GM12874 (cell line): ENCODE measurements around the gene HK2.

Experiments
- TF ChIP-seq, protein P1 (sequence below): IDR thresholded peaks from 2 replicates; pipeline ENCODE4 v1.5.1; 2011; ENCODE audit warnings: low read depth, mild to moderate bottlenecking, control low read depth, low read length, moderate library complexity; ENCODE audit not compliant: insufficient read depth

Gene HK2

DNA sequence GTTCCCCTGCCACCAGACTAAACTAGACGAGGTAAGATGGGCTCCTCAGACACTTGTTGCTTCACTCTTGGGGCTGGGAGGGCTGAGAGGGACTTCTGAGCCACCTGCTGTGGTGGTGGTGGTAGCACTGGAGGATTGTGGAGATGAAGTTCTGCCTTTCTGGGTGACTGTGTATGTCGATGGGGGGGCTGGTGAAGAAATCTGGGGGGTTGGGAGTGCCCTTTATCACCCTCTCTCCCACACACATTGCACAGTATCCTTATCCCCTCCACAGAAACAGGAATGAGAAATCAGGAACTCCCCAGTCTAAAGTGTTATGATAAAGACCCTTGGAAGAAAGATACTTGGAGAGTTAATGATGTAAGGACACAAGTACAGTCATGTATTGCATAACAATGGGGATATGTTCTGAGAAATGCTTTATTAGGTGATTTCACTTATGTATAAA lies 38.5 kb downstream of the HK2 start:
- TF ChIP-seq, protein P1, sequence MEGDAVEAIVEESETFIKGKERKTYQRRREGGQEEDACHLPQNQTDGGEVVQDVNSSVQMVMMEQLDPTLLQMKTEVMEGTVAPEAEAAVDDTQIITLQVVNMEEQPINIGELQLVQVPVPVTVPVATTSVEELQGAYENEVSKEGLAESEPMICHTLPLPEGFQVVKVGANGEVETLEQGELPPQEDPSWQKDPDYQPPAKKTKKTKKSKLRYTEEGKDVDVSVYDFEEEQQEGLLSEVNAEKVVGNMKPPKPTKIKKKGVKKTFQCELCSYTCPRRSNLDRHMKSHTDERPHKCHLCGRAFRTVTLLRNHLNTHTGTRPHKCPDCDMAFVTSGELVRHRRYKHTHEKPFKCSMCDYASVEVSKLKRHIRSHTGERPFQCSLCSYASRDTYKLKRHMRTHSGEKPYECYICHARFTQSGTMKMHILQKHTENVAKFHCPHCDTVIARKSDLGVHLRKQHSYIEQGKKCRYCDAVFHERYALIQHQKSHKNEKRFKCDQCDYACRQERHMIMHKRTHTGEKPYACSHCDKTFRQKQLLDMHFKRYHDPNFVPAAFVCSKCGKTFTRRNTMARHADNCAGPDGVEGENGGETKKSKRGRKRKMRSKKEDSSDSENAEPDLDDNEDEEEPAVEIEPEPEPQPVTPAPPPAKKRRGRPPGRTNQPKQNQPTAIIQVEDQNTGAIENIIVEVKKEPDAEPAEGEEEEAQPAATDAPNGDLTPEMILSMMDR: no peak

DNA sequence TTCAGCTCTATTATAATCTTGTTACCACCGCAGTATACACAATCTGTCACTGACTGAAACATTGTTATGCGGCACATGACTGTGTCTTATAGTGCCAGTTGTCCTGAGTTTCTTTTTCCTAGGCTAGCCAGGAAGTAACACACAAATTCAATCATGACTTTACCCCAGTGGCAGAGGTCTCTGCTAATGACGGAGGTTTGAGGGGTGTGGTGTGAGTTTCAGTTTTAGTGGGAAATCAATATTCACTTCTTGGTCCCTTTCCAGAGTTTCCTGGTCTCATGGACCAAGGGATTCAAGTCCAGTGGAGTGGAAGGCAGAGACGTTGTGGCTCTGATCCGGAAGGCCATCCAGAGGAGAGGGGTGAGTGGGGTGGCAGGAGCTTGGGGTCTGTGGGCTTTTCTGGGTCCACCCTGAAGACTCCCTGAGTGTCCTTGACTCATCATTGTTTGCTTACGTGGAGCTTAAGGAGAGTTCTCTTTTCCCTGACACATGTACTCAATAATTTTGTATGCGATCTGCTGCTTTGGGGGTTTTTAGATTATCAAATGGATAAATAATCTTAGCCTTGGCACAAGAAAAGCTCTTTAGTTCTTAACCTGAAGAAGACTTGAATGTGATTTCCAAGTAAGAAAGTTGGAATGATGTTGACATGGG lies 39.2 kb downstream of the HK2 start:
- TF ChIP-seq, protein P1: no peak

DNA sequence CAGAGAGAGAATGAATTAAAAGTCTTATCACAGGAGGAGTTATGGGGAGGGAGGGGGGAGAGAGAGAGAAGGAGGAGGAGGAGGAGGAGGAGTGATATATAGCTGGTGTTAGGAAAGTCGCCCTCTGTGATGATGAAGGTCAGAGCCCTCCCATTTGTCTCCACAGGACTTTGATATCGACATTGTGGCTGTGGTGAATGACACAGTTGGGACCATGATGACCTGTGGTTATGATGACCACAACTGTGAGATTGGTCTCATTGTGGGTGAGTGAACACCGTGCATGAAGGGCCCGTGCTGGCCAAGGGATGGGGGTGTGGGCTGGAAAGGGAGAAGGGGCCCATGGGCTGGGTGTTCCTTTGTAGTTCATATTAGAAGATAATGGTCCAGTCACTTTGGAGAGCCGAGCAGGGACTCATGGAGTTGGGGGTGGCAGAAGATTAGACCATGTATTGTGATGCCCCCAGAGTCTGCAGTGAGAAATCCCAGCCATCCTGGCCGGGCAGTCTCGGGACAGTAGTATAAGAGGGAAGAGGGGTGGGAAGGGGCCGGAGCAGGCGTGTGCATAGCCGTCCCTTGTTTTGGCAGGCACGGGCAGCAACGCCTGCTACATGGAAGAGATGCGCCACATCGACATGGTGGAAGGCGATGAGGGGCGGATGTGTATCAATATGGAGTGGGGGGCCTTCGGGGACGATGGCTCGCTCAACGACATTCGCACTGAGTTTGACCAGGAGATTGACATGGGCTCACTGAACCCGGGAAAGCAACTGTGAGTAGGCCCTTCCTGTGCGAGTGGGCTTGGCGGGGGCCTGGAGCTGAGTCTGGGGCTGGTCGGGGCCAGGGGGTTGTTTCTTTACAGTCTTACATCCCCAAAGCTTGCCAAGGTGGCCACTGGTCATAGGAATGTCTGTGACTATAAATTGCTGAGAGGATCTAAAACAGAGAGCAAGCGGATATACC lies 40.0 kb downstream of the HK2 start:
- TF ChIP-seq, protein P1: no peak

DNA sequence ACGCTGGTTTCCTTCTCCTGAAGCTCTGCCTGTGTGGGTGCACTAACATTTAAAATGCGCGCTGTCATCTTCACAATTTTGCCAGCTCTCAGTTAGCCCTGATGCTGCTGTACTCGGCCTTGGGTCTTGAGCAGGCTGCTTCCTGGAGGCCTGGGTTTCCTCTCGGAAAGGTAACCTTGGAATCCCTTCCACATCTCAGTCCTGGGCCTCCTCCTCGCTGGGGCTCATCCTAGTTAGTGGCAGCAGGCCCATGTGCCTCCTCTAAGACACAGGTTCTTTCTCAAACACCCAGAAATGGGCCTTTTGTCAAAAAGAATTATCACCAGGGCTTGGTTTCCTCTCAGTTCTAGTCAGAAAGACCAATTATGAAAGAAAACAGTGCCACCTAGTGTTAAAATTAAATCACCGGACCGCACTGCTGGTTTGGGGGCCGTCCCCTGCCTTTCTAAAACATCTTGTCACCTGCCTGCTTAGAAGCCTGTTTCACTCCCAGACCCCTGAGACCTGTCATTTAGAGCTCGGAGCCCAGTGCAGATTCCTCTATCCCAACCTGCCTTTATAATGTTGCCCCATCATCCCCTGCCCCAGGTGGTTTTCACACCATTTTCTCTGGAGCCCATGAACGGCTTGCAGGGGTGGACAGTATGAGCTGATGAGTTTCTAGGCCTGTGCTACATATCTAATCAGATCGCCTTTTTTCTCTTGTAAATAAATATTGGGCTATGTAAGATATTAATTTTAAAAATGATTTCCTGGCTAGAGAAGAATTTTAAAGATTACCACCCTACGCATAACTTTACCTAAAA lies 42.4 kb downstream of the HK2 start:
- TF ChIP-seq, protein P1: peak; percentile 36; the same call in 1 of the 2 replicates

DNA sequence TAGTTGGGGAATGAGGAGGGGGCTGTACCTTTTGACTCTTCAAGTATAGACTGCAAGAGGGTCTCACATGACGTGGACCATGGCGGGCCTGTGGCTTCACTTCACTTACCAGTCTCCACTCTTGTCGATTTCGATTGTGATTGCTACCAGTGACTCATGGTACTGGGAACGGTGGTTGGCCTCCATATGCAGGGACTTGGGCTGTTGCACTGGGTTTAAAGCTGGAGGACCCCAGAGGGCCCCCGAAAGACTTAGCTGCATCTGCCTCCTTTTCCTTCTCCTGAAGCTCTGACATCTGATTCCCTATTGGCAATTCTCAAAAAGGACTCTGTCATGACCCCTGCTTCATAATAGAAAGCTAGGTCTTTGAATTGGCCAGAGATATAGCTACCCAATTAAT lies 43.4 kb downstream of the HK2 start:
- TF ChIP-seq, protein P1: no peak

DNA sequence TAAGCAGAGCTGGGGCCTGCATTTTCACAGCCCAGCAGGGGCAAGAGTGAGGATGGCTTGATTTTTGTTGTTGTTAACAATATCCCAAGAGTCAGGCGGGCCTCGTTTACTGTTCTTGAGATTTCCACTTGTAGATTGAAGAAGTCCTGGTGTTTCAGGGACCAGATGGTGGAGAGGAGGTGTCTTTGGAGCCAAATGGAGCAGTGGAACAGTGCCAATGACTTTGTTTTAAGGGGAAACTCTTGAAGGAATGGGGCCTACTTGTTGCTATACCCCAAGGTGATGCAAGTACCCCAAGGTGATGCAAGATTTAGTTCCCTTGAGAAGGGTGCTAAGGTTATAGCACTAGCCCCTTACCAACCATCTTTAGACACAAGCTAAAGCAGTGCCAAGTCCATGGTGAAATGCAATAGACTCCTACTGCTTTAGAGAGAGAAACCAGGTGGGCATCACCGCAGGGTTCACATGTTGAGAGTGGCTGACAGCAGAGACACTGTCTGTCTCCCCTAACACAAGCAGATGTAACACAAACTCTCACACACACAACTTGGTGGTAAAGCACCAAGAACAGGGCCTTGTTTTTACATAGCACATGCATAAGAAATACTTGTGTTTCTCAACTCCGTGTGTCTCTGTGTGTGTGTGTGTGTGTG lies 44.0 kb downstream of the HK2 start:
- TF ChIP-seq, protein P1: no peak
